ENCODE measurements around the gene NCSTN. TPM values are rescaled to one million over a fixed set of nuclear protein-coding genes. Genes with fewer than 3 reads are reported as not detected.

Gene NCSTN
- total RNA-seq, 1 donor from 2014 or later = 44.8 TPM

- H3K27ac ChIP-seq = no peak overlapping the region
- no peak overlapping the region for H2AFZ ChIP-seq (replicated peaks)
- no peak for TF ChIP-seq EZH2phosphoT487 (IDR thresholded peaks at IDR 0.05)
- TF ChIP-seq EZH2 (IDR thresholded peaks at IDR 0.05) = no peak
- no peak for TF ChIP-seq CTCF (IDR thresholded peaks at IDR 0.05)
- H3K4me1 Mint-ChIP-seq = peaks cover 40% of the 10 kb centered on the region
- H3K9ac ChIP-seq = no peak overlapping the region
- H3K79me2 ChIP-seq (ENCODE audit: low read depth) = no peaks in the 10 kb centered on the region
- no peaks in the 10 kb centered on the region for H4K20me1 ChIP-seq (ENCODE audit: low read depth)
- DNase-seq (ENCODE audit: low spot score) = no peak
- H3K4me3 ChIP-seq = no peak overlapping the region
- H3K27me3 ChIP-seq = no peaks in the 10 kb centered on the region
- H3K9me3 ChIP-seq (ENCODE audit: low read depth) = no peaks in the 10 kb centered on the region
- H3K4me1 ChIP-seq = peaks cover 23% of the 10 kb centered on the region
- no peaks in the 10 kb centered on the region for H3K9me3 Mint-ChIP-seq
- H3K36me3 ChIP-seq = no peaks in the 10 kb centered on the region
- H3K4me2 ChIP-seq = no peak overlapping the region
- H3K36me3 Mint-ChIP-seq = no peaks in the 10 kb centered on the region
- H3K4me3 Mint-ChIP-seq = no peak overlapping the region
- peaks cover 7% of the 10 kb centered on the region for H3K27me3 Mint-ChIP-seq (ENCODE audit: insufficient read depth, low read depth)
- peak overlapping the region; percentile 52 for H3K27ac Mint-ChIP-seq
- peaks cover 23% of the 10 kb centered on the region for H3F3A ChIP-seq (ENCODE audit: low read depth)
Measured at GRCh38 chr1:160370561-160371345, 27.6 kb downstream of the NCSTN start.

- Histone ChIP-seq H3K4me1 (peaks cover 29% of the 10 kb centered on the region), H3K4me3 (no peak overlapping the region), H3K27me3 (no peaks in the 10 kb centered on the region), H3K36me3 (no peaks in the 10 kb centered on the region), H2AFZ (replicated peaks) (no peak overlapping the region), H3K27ac (no peak overlapping the region), H3K4me2 (no peak overlapping the region), H3K79me2 (ENCODE audit: low read depth) (no peaks in the 10 kb centered on the region), H4K20me1 (ENCODE audit: low read depth) (no peaks in the 10 kb centered on the region), H3K9me3 (ENCODE audit: low read depth) (no peaks in the 10 kb centered on the region), H3K9ac (no peak overlapping the region), H3F3A (ENCODE audit: low read depth) (peaks cover 28% of the 10 kb centered on the region)
- DNase-seq (ENCODE audit: low spot score) = no peak
- Mint-ChIP-seq H3K27ac (peak overlapping the region; percentile 51), H3K9me3 (no peaks in the 10 kb centered on the region), H3K36me3 (no peaks in the 10 kb centered on the region), H3K4me3 (no peak overlapping the region), H3K4me1 (peaks cover 41% of the 10 kb centered on the region), H3K27me3 (ENCODE audit: insufficient read depth, low read depth) (peaks cover 7% of the 10 kb centered on the region)
- no peak for TF ChIP-seq EZH2 (IDR thresholded peaks at IDR 0.05)
- TF ChIP-seq EZH2phosphoT487 (IDR thresholded peaks at IDR 0.05) = no peak
- no peak for TF ChIP-seq CTCF (IDR thresholded peaks at IDR 0.05)
Measured at GRCh38 chr1:160371346-160371631, 28.1 kb downstream of the NCSTN start.

- H3K4me3 ChIP-seq = no peak overlapping the region
- no peaks in the 10 kb centered on the region for H3K36me3 ChIP-seq
- H3K27ac ChIP-seq = no peak overlapping the region
- Mint-ChIP-seq H3K9me3 (no peaks in the 10 kb centered on the region), H3K27me3 (ENCODE audit: insufficient read depth, low read depth) (peaks cover 7% of the 10 kb centered on the region), H3K27ac (peak overlapping the region; percentile 51), H3K4me1 (peaks cover 45% of the 10 kb centered on the region), H3K4me3 (peak overlapping the region; percentile 31), H3K36me3 (no peaks in the 10 kb centered on the region)
- H3K79me2 ChIP-seq (ENCODE audit: low read depth) = no peaks in the 10 kb centered on the region
- no peak overlapping the region for H3K4me2 ChIP-seq
- H3K9ac ChIP-seq = no peak overlapping the region
- no peaks in the 10 kb centered on the region for H3K27me3 ChIP-seq
- H3F3A ChIP-seq (ENCODE audit: low read depth) = peaks cover 29% of the 10 kb centered on the region
- TF ChIP-seq EZH2 (IDR thresholded peaks at IDR 0.05) = no peak
- TF ChIP-seq CTCF (IDR thresholded peaks at IDR 0.05) = no peak
- no peak for TF ChIP-seq EZH2phosphoT487 (IDR thresholded peaks at IDR 0.05)
- no peaks in the 10 kb centered on the region for H4K20me1 ChIP-seq (ENCODE audit: low read depth)
- no peak for DNase-seq (ENCODE audit: low spot score)
- H3K4me1 ChIP-seq = peaks cover 31% of the 10 kb centered on the region
- no peak overlapping the region for H2AFZ ChIP-seq (replicated peaks)
- H3K9me3 ChIP-seq (ENCODE audit: low read depth) = no peaks in the 10 kb centered on the region
Measured at GRCh38 chr1:160371756-160372155, 28.6 kb downstream of the NCSTN start.

Data from neural progenitor cell (in vitro differentiated cells).